Gastroesophageal sphincter (tissue), 4 donors: ENCODE measurements around the gene CAMKMT. TPM values are rescaled to one million over a fixed set of nuclear protein-coding genes. Genes with fewer than 3 reads are reported as not detected.

Experiments
- ATAC-seq: fragments of 150-250 bp; one replicate; pipeline ENCODE4 v1.9.1; 2016; ENCODE audit warnings: mild to moderate bottlenecking, moderate library complexity
- H3K27ac ChIP-seq, 4 donors: fragments of 200-600 bp; sonication (generic) in 3 of 4; 1 replicate in 3 of 4; 2 replicates in 1 of 4; pipeline ENCODE4 v1.5.1; 2016 to 2019
- H3K27me3 ChIP-seq: fragments of 200-600 bp; sonication (generic); one replicate; pipeline ENCODE4 v1.5.1; 2019
- H3K36me3 ChIP-seq, 2 donors: fragments of 200-600 bp; sonication (generic); one replicate each; pipeline ENCODE4 v1.5.1; 2019; ENCODE audit warnings: control low read depth in 1 of 2
- H3K4me1 ChIP-seq, 3 donors: fragments of 200-600 bp; sonication (generic); 1 replicate in 2 of 3; 2 replicates in 1 of 3; pipeline ENCODE4 v1.5.1; 2016 to 2019; ENCODE audit warnings: control low read depth in 2 of 3
- H3K4me3 ChIP-seq, 2 donors: fragments of 200-600 bp; sonication (generic); one replicate each; pipeline ENCODE4 v1.5.1; 2019; ENCODE audit warnings: mild to moderate bottlenecking in 1 of 2, moderate library complexity in 1 of 2
- H3K9me3 ChIP-seq, 3 donors: fragments of 200-600 bp; sonication (generic); one replicate each; pipeline ENCODE4 v1.5.1; 2017 to 2019; ENCODE audit warnings: control low read depth in 2 of 3
- CTCF ChIP-seq, 4 experiments: fragments of 200-600 bp in 2 of 4; fragments of 450-650 bp in 2 of 4; sonication (generic) in 1 of 4; IDR thresholded peaks; one replicate each; pipeline ENCODE4 v1.5.1; 2017 to 2019; ENCODE audit warnings: antibody characterized with exemption in 4 of 4, mild to moderate bottlenecking in 2 of 4, moderate library complexity in 2 of 4
- EP300 ChIP-seq: sonication (generic); formaldehyde crosslinking; IDR thresholded peaks from one replicate; pipeline ENCODE4 v1.6.1; 2017; ENCODE audit warnings: antibody characterized with exemption, mild to moderate bottlenecking
- POLR2A ChIP-seq, 2 donors: fragments of 450-650 bp; IDR thresholded peaks; one replicate each; pipeline ENCODE4 v1.6.1; 2017; ENCODE audit warnings: antibody characterized with exemption in 2 of 2, mild to moderate bottlenecking in 2 of 2, moderate library complexity in 1 of 2
- POLR2AphosphoS5 ChIP-seq: sonication (generic); formaldehyde crosslinking; IDR thresholded peaks from one replicate; pipeline ENCODE4 v1.6.1; 2017; ENCODE audit warnings: antibody characterized with exemption
- WGBS, 2 donors: methylation state at CpG; one replicate each; pipeline ENCODE4 v1.1.5; 2018; ENCODE audit warnings: low coverage in 1 of 2; 5-methylcytosine and 5-hydroxymethylcytosine counted together
- total RNA-seq, 4 donors: library from RNA; depleted of rRNA; stranded (reverse); fragments of >200 nt; gene quantifications; one replicate each; pipeline ENCODE4 v1.1.0, GENCODE V29; 2016

The CAMKMT gene
- total RNA-seq, 4 donors from 2014 or later: 4.2 to 19.5 (median 11.0) TPM

- Histone ChIP-seq H3K36me3 (no peaks in the 10 kb centered on the region), H3K27ac (no peak overlapping the region), H3K4me1 (no peaks in the 10 kb centered on the region), H3K9me3 (no peaks in the 10 kb centered on the region), H3K27me3 (no peaks in the 10 kb centered on the region), H3K4me3 (no peak overlapping the region)
- no peak for ATAC-seq
- 62 to 70% methylated on average over 3 of the region's 3 CpGs for WGBS, 2 donors
- TF ChIP-seq CTCF (IDR thresholded peaks at IDR 0.05): no peak
- TF ChIP-seq EP300: no peak
- no peak for TF ChIP-seq POLR2AphosphoS5
- no peak for TF ChIP-seq POLR2A (IDR thresholded peaks at IDR 0.05)
Measured at GRCh38 chr2:44616667-44617155, 255.0 kb downstream of the CAMKMT start.

GRCh38 chr2:44618251-44619023 lies 256.7 kb downstream of the CAMKMT start:
- H3K27me3 ChIP-seq: no peaks in the 10 kb centered on the region
- H3K4me1 ChIP-seq: no peaks in the 10 kb centered on the region
- 60 to 81% methylated on average over 3 to 4 of the region's 5 CpGs for WGBS, 2 donors
- H3K9me3 ChIP-seq: no peaks in the 10 kb centered on the region
- H3K36me3 ChIP-seq: no peaks in the 10 kb centered on the region
- H3K27ac ChIP-seq: no peak overlapping the region
- ATAC-seq: no peak
- TF ChIP-seq EP300 (no peak), POLR2AphosphoS5 (no peak), CTCF (IDR thresholded peaks at IDR 0.05) (no peak), POLR2A (IDR thresholded peaks at IDR 0.05) (no peak)
- H3K4me3 ChIP-seq: no peak overlapping the region

DNA sequence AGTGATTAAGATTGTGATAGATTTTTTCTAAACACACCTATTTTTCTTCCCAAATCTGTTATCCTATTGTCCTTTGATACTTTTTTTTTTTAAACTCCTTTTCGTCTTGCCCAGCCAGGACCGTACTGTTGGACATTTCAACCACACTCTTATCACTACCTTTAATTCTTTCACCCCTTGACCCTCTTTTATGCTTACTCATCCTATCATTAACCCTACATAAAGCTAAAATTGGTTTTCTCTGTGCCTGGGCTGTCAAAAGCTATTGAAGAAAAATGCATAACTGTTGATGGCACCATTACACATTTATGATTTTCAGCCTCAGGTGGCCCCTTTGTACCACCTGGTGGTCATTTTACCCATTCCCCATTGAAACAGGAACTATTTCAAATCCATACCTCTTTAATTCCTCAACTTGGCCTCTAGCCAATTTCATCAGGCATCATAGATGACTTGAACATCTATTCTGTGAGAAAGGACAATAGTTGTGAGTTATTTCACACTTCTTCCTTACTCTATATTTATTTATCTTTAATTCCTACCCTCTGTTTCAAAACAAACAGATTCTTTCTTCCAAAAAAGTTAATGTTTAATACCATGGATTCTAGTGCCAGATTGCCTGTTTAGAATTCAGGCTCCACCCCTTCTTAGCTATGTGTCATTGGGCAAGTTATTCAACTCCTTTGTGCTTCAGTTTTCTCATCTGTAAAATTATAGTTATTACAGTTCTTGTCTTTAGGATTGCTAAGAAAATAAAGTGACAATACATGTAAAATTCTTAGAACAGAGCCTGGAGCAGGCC lies 258.6 kb downstream of the CAMKMT start:
- 92 to 97% methylated on average over 2 of the region's 2 CpGs for WGBS, 2 donors
- TF ChIP-seq POLR2A (IDR thresholded peaks at IDR 0.05) (no peak), POLR2AphosphoS5 (no peak), EP300 (no peak), CTCF (IDR thresholded peaks at IDR 0.05) (no peak)
- no peak for ATAC-seq
- H3K4me3 ChIP-seq: no peak overlapping the region
- H3K4me1 ChIP-seq: no peaks in the 10 kb centered on the region
- H3K27me3 ChIP-seq: no peaks in the 10 kb centered on the region
- H3K27ac ChIP-seq: no peak overlapping the region
- H3K9me3 ChIP-seq: no peaks in the 10 kb centered on the region
- no peaks in the 10 kb centered on the region for H3K36me3 ChIP-seq

GRCh38 chr2:44623622-44624351 lies 262.0 kb downstream of the CAMKMT start:
- Histone ChIP-seq H3K9me3 (peaks cover 0 to 7% (median 0%) of the 10 kb centered on the region in 3 donors), H3K27ac (no peak overlapping the region), H3K4me3 (no peak overlapping the region), H3K27me3 (no peaks in the 10 kb centered on the region), H3K36me3 (no peaks in the 10 kb centered on the region), H3K4me1 (no peaks in the 10 kb centered on the region)
- TF ChIP-seq POLR2A (IDR thresholded peaks at IDR 0.05) (no peak), EP300 (no peak), POLR2AphosphoS5 (no peak), CTCF (IDR thresholded peaks at IDR 0.05) (no peak)
- no peak for ATAC-seq
